RWPE1 (cell line): ENCODE measurements around the gene GPBP1L1.

Experiments
- CTCF ChIA-PET: fragments of 350-600 bp; sonication (Branson Sonifier 250); formaldehyde crosslinking; extraction: SDS; loops from one replicate; lab custom pipeline; 2021; lab: Yijun Ruan, JAX
- POLR2A ChIA-PET: fragments of 400-600 bp; formaldehyde crosslinking; extraction: SDS; loops from one replicate; lab custom pipeline; 2020; ENCODE audit warnings: antibody characterized with exemption; ENCODE audit not compliant: low non-redundant PET; lab: Yijun Ruan, JAX
- DNase-seq: peaks from one replicate; pipeline ENCODE4 v3.0.0; 2012; ENCODE audit warnings: low spot score
- H3K27ac ChIP-seq: fragments of 450-650 bp; 2 replicates; pipeline ENCODE4 v1.5.1; 2017
- TF ChIP-seq, protein P1 (sequence below): fragments of 450-650 bp; conservative IDR thresholded peaks from 2 replicates; pipeline ENCODE4 v1.5.1; 2017; ENCODE audit warnings: low read depth, mild to moderate bottlenecking

The GPBP1L1 gene

DNA sequence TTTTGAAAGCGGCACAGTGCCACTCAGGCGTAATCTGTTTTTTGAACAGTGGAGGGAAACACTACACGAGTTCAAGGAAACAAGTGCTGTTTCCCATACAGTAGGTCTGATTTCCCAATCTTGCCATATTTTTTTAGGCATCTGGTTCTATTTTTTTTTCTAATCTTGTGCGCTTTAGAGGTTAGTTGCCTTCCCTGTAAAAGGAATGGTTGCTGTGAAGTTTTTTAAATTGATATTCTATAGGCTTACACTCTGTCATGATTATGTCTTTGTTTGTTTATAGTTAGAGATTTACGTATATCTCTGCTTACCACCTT is 101.3 kb downstream of the GPBP1L1 start:
- TF ChIP-seq, protein P1, sequence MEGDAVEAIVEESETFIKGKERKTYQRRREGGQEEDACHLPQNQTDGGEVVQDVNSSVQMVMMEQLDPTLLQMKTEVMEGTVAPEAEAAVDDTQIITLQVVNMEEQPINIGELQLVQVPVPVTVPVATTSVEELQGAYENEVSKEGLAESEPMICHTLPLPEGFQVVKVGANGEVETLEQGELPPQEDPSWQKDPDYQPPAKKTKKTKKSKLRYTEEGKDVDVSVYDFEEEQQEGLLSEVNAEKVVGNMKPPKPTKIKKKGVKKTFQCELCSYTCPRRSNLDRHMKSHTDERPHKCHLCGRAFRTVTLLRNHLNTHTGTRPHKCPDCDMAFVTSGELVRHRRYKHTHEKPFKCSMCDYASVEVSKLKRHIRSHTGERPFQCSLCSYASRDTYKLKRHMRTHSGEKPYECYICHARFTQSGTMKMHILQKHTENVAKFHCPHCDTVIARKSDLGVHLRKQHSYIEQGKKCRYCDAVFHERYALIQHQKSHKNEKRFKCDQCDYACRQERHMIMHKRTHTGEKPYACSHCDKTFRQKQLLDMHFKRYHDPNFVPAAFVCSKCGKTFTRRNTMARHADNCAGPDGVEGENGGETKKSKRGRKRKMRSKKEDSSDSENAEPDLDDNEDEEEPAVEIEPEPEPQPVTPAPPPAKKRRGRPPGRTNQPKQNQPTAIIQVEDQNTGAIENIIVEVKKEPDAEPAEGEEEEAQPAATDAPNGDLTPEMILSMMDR, result no peak
- ChIA-PET CTCF (interaction anchor here (0.7 kb wide), 1 partner anchor 580 kb away, joined by 3 read pairs; no protein-coding TSS in a partner anchor), POLR2A (interaction anchor here (0.7 kb wide), 1 partner anchor 40 kb away, joined by 3 read pairs; no protein-coding TSS in a partner anchor)
- DNase-seq, result no peak
- H3K27ac ChIP-seq, result peak overlapping the region; percentile 96

- TF ChIP-seq, protein P1, result no peak
- H3K27ac ChIP-seq, result peak overlapping the region; percentile 96
- ChIA-PET POLR2A (interaction anchor here (0.5 to 0.7 kb wide), 2 partner anchors 39 to 281 kb away, joined by 3 read pairs; no protein-coding TSS in a partner anchor), CTCF (interaction anchor here (0.7 kb wide), 2 partner anchors 93 to 581 kb away, joined by 3 read pairs; no protein-coding TSS in a partner anchor)
- peak; percentile 94 for DNase-seq
Measured at GRCh38 chr1:45584351-45585109, 101.8 kb downstream of the GPBP1L1 start.

GRCh38 chr1:45583666-45584350 is 102.5 kb downstream of the GPBP1L1 start, which contains the start of gene NASP:
Gene NASP (plus strand): TSS chr1:45584041. CDS start chr1:45584147, 106 bp downstream.
- ChIA-PET POLR2A (interaction anchor here (0.7 to 1.0 kb wide), 2 partner anchors 14 to 26 kb away, joined by 3 to 6 read pairs; no protein-coding TSS in a partner anchor), CTCF (interaction anchor here (0.6 kb wide), 1 partner anchor 62 kb away, joined by 3 read pairs; no protein-coding TSS in a partner anchor)
- H3K27ac ChIP-seq, result peak within 1 kb of the TSS; percentile 96
- DNase-seq, result peak; percentile 93
- TF ChIP-seq, protein P1, result no peak

DNA sequence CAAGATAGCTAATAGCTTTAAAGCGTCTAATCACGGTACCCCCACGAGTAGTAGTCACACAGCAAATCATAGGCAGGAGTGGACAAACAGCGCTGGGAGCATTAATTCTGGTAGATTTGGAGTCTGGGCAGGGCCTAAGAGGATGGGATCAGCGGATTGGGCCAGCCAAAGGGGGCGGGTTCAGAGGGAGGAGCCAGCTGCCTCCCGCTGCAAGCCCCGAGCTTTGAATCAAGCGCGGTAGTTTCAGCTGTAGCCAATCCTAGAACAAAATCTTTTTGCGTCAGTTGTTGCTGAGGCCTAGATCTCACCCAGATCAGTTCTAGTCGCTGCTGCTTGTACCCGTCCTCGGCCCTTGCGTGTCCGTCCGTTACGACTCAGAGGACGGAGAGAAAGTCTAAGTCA is 103.1 kb downstream of the GPBP1L1 start:
- ChIA-PET CTCF (interaction anchor here (0.6 kb wide), 1 partner anchor 62 kb away, joined by 3 read pairs; no protein-coding TSS in a partner anchor), POLR2A (interaction anchor here (0.7 to 1.0 kb wide), 2 partner anchors 14 to 26 kb away, joined by 3 to 6 read pairs; no protein-coding TSS in a partner anchor)
- H3K27ac ChIP-seq, result peak overlapping the region; percentile 96
- TF ChIP-seq, protein P1, result no peak
- DNase-seq, result peak; percentile 100
